ENCODE data around the gene GAB1. TPM values are rescaled to one million over a fixed set of nuclear protein-coding genes. Genes with fewer than 3 reads are reported as not detected.

The GAB1 gene
- total and polyA plus RNA-seq, 2 of the 8 experiments (the other 6 are each of a cell fraction or from before 2014, with no cell fraction given), result 6.8 to 21.3 TPM

DNA sequence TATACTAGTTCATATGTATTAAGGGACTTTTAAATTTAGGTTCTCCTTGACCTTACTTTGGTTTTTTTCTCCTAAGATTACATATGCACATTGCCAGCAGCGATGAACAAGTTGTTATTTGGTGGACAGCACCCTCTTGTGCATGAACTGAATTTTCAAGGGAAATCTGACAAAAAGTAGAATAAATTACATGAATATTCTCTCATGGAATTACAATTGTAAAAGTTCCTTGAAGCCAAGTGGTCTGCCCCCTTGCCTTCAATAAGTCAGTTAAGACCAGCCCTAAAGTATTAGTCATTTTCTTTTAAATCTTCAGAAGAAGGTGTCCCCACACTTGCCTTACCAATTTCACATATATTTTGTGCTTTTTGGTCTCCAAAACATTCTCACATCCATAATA lies 146.2 kb downstream of the GAB1 start:
- Histone ChIP-seq H2BK20ac (ENCODE audit: low read length) (no peak overlapping the region), H4K8ac (ENCODE audit: extremely low read depth, insufficient read depth, low read length) (no peak overlapping the region), H3K18ac (ENCODE audit: extremely low read depth, low read length) (no peak overlapping the region), H3K4me3 (ENCODE audit: extremely low read depth in 1 of 4, insufficient read depth in 2 of 4, low read depth in 3 of 4, low read length in 4 of 4) (no peak overlapping the region), H3K23ac (ENCODE audit: insufficient read length) (no peak overlapping the region), H3K4me1 (replicated peaks in 1 of 4; ENCODE audit: control insufficient read depth in 3 of 4, insufficient read depth in 4 of 4, low read length in 3 of 4) (no peaks in the 10 kb centered on the region), H3K56ac (replicated peaks; ENCODE audit: insufficient read length, low read depth, low read length) (no peak overlapping the region), H4K5ac (ENCODE audit: insufficient read length, low read depth, low read length) (no peak overlapping the region), H2BK120ac (replicated peaks; ENCODE audit: low read depth, low read length) (no peak overlapping the region), H3K79me1 (ENCODE audit: low read depth, low read length) (no peaks in the 10 kb centered on the region), H3K79me2 (ENCODE audit: control insufficient read depth in 1 of 2, insufficient read depth in 2 of 2, low read length in 2 of 2) (no peaks in the 10 kb centered on the region), H2AFZ (ENCODE audit: low read length) (no peak overlapping the region), H3K9me3 (ENCODE audit: insufficient read depth in 2 of 2, low read depth in 1 of 2, low read length in 1 of 2) (no peaks in the 10 kb centered on the region), H3K9ac (replicated peaks in 1 of 4; ENCODE audit: extremely low read depth in 1 of 4, low read depth in 3 of 4, low read length in 3 of 4) (no peak overlapping the region), H3K27ac (ENCODE audit: low read depth, low read length) (no peak overlapping the region), H3K36me3 (ENCODE audit: control insufficient read depth in 2 of 4, insufficient read depth in 4 of 4, low read length in 3 of 4) (no peaks in the 10 kb centered on the region), H3K14ac (ENCODE audit: insufficient read length) (no peak overlapping the region), H3K27me3 (replicated peaks in 1 of 4; ENCODE audit: control insufficient read depth in 3 of 4, extremely low read depth in 1 of 4, insufficient read depth in 3 of 4, low read length in 3 of 4) (no peaks in the 10 kb centered on the region), H2BK15ac (ENCODE audit: low read length) (no peak overlapping the region), H2BK12ac (ENCODE audit: low read depth, low read length) (no peak overlapping the region), H3K4me2 (ENCODE audit: insufficient read depth in 1 of 2, low read depth in 2 of 2, low read length in 2 of 2) (no peak overlapping the region), H2BK5ac (ENCODE audit: low read depth, low read length) (no peak overlapping the region), H4K20me1 (replicated peaks in 1 of 2; ENCODE audit: control insufficient read depth in 1 of 2, insufficient read depth in 2 of 2, low read length in 2 of 2) (no peaks in the 10 kb centered on the region), H4K91ac (replicated peaks; ENCODE audit: insufficient read length, low read length) (no peak overlapping the region), H3K4ac (replicated peaks; ENCODE audit: insufficient read length, low read depth, low read length) (no peak overlapping the region), H2AK5ac (ENCODE audit: low read depth, low read length) (no peak overlapping the region), H3K23me2 (ENCODE audit: low read depth, low read length) (no peaks in the 10 kb centered on the region)
- ChIA-PET CTCF (ENCODE audit: partially characterized antibody) (interaction anchor here (0.7 to 1.2 kb wide), 3 partner anchors 13 to 285 kb away, joined by 3 to 4 read pairs (median 4); no protein-coding TSS in a partner anchor), POLR2A (ENCODE audit: partially characterized antibody) (no interaction called here)
- FAIRE-seq (no peak), DNase-seq (ENCODE audit: low read depth in 1 of 2, low spot score in 2 of 2) (no peak)
- 48% methylated on average over 1 of the region's 1 CpG; no CpG with 5 or more reads in 1 of the 2 experiments for WGBS, 2 experiments (ENCODE audit: extremely low coverage in 1 of 2, insufficient coverage in 1 of 2, insufficient read length in 1 of 2, insufficient replicate concordance in 2 of 2, low coverage in 1 of 2, low lambda C conversion rate in 2 of 2, missing lambda C conversion rate in 1 of 2)
- TF ChIP-seq GTF2F1 (IDR thresholded peaks at IDR 0.05; ENCODE audit: borderline replicate concordance, low read depth, low read length) (no peak), JUN (IDR thresholded peaks at IDR 0.05; ENCODE audit: low read depth, low read length) (no peak), NANOG (IDR thresholded peaks at IDR 0.05; ENCODE audit: insufficient read depth, low read depth, low read length, poor library complexity, severe bottlenecking) (no peak), TAF7 (optimal IDR thresholded peaks at IDR 0.05; ENCODE audit: borderline replicate concordance, low read depth, low read length) (no peak), TBP (IDR thresholded peaks at IDR 0.05; ENCODE audit: low read depth, low read length) (no peak), CHD1 (IDR thresholded peaks at IDR 0.05; ENCODE audit: low read depth, low read length) (no peak), TEAD4 (IDR thresholded peaks at IDR 0.05; ENCODE audit: low read depth, low read length) (no peak), RAD21 (IDR thresholded peaks at IDR 0.05 in 1 of 2, conservative IDR thresholded peaks at IDR 0.05 in 1 of 2; ENCODE audit: low read depth in 2 of 2, low read length in 2 of 2) (peak; percentile 79 to 80), SP4 (IDR thresholded peaks at IDR 0.05; ENCODE audit: low read length) (no peak), SP1 (IDR thresholded peaks at IDR 0.05; ENCODE audit: low read depth, low read length) (no peak), KDM4A (IDR thresholded peaks at IDR 0.05; ENCODE audit: low read depth, low read length, severe bottlenecking) (no peak)
- TF ChIP-seq, protein P1, sequence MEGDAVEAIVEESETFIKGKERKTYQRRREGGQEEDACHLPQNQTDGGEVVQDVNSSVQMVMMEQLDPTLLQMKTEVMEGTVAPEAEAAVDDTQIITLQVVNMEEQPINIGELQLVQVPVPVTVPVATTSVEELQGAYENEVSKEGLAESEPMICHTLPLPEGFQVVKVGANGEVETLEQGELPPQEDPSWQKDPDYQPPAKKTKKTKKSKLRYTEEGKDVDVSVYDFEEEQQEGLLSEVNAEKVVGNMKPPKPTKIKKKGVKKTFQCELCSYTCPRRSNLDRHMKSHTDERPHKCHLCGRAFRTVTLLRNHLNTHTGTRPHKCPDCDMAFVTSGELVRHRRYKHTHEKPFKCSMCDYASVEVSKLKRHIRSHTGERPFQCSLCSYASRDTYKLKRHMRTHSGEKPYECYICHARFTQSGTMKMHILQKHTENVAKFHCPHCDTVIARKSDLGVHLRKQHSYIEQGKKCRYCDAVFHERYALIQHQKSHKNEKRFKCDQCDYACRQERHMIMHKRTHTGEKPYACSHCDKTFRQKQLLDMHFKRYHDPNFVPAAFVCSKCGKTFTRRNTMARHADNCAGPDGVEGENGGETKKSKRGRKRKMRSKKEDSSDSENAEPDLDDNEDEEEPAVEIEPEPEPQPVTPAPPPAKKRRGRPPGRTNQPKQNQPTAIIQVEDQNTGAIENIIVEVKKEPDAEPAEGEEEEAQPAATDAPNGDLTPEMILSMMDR (IDR thresholded peaks at IDR 0.05; ENCODE audit: control extremely low read depth in 1 of 3, insufficient read depth in 1 of 3, low read depth in 1 of 3, low read length in 3 of 3), result peak in 2 of 3 experiments; percentile 40 to 50; a peak in 2 of 4 replicates
